Calu3 (cell line): ENCODE data around the gene CCK. TPM values are rescaled to one million over a fixed set of nuclear protein-coding genes. Genes with fewer than 3 reads are reported as not detected.

Source experiments
- BruUV-seq: library from RNA; stranded (reverse); fragments of 400-500 nt; replicated peaks from 2 replicates; lab custom pipeline; 2021; lab: Mats Ljungman, UMichigan
- CTCF ChIA-PET: fragments of 300-600 bp; sonication (Branson Sonifier 250); formaldehyde crosslinking; loops from one replicate; lab custom pipeline; 2022; ENCODE audit warnings: antibody characterized with exemption; lab: Charles Lee
- DNase-seq: peaks from one replicate; pipeline ENCODE4 v3.0.0; 2022
- H3K27ac Mint-ChIP-seq: one replicate; pipeline ENCODE4 v1.8.0; 2022; ENCODE audit warnings: mixed read lengths; ENCODE audit not compliant: unreplicated experiment
- H3K27me3 Mint-ChIP-seq: one replicate; pipeline ENCODE4 v1.8.0; 2022; ENCODE audit warnings: mixed read lengths; ENCODE audit not compliant: unreplicated experiment
- H3K36me3 Mint-ChIP-seq: one replicate; pipeline ENCODE4 v1.8.0; 2022; ENCODE audit warnings: mild to moderate bottlenecking, moderate library complexity, mixed read lengths; ENCODE audit not compliant: insufficient read depth, unreplicated experiment
- H3K4me1 Mint-ChIP-seq: one replicate; pipeline ENCODE4 v1.8.0; 2022; ENCODE audit warnings: mild to moderate bottlenecking, low read depth, mixed read lengths; ENCODE audit not compliant: unreplicated experiment
- H3K4me3 Mint-ChIP-seq: one replicate; pipeline ENCODE4 v1.8.0; 2022; ENCODE audit warnings: mild to moderate bottlenecking, low read depth, moderate library complexity, mixed read lengths; ENCODE audit not compliant: unreplicated experiment
- H3K9me3 Mint-ChIP-seq: one replicate; pipeline ENCODE4 v1.8.0; 2022; ENCODE audit warnings: low read depth, mixed read lengths; ENCODE audit not compliant: unreplicated experiment
- intact Hi-C: fragments of 100-400 bp; cut with micrococcal nuclease; formaldehyde crosslinking; loops from one replicate; pipeline ENCODE4 v1.10.0; 2022; ENCODE audit not compliant: unreplicated experiment
- total RNA-seq: library from RNA; stranded (reverse); gene quantifications from 2 replicates; pipeline ENCODE4 v1.2.3, GENCODE V29; 2022
- TF ChIP-seq, protein P1 (sequence below): fragments of 200-600 bp; IDR thresholded peaks from one replicate; pipeline ENCODE4 v1.8.0; 2022; ENCODE audit warnings: antibody characterized with exemption; ENCODE audit not compliant: unreplicated experiment

Gene CCK
- total RNA-seq, 1 experiment from 2014 or later: not detected

- Mint-ChIP-seq H3K27ac (peak overlapping the region; percentile 53), H3K27me3 (peaks cover 15% of the 10 kb centered on the region), H3K9me3 (no peaks in the 10 kb centered on the region), H3K4me3 (no peak overlapping the region), H3K4me1 (peaks cover 30% of the 10 kb centered on the region), H3K36me3 (peaks cover 5% of the 10 kb centered on the region)
- TF ChIP-seq, protein P1, sequence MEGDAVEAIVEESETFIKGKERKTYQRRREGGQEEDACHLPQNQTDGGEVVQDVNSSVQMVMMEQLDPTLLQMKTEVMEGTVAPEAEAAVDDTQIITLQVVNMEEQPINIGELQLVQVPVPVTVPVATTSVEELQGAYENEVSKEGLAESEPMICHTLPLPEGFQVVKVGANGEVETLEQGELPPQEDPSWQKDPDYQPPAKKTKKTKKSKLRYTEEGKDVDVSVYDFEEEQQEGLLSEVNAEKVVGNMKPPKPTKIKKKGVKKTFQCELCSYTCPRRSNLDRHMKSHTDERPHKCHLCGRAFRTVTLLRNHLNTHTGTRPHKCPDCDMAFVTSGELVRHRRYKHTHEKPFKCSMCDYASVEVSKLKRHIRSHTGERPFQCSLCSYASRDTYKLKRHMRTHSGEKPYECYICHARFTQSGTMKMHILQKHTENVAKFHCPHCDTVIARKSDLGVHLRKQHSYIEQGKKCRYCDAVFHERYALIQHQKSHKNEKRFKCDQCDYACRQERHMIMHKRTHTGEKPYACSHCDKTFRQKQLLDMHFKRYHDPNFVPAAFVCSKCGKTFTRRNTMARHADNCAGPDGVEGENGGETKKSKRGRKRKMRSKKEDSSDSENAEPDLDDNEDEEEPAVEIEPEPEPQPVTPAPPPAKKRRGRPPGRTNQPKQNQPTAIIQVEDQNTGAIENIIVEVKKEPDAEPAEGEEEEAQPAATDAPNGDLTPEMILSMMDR: no peak
- DNase-seq: peak; percentile 34
- CTCF ChIA-PET: no interaction called here
- intact Hi-C loops: no loop called here
- BruUV-seq: no TSS peak
These were observed 9.7 kb downstream of the CCK start for GRCh38 chr3:42256135-42256819.

- no TSS peak for BruUV-seq
- Mint-ChIP-seq H3K9me3 (no peaks in the 10 kb centered on the region), H3K4me1 (peaks cover 30% of the 10 kb centered on the region), H3K4me3 (no peak overlapping the region), H3K36me3 (peaks cover 5% of the 10 kb centered on the region), H3K27me3 (peaks cover 15% of the 10 kb centered on the region), H3K27ac (peak overlapping the region; percentile 44)
- intact Hi-C loops: no loop called here
- CTCF ChIA-PET: interaction anchor here (1.3 kb wide), 1 partner anchor 25 kb away, joined by 5 read pairs; no protein-coding TSS in a partner anchor
- no peak for DNase-seq
- TF ChIP-seq, protein P1: no peak
These were observed 11.4 kb downstream of the CCK start for GRCh38 chr3:42254566-42254965.

- CTCF ChIA-PET: no interaction called here
- Mint-ChIP-seq H3K36me3 (no peaks in the 10 kb centered on the region), H3K9me3 (no peaks in the 10 kb centered on the region), H3K27ac (no peak overlapping the region), H3K27me3 (peaks cover 46% of the 10 kb centered on the region), H3K4me1 (peaks cover 20% of the 10 kb centered on the region), H3K4me3 (no peak overlapping the region)
- BruUV-seq: no TSS peak
- no peak for DNase-seq
- intact Hi-C loops: no loop called here
- TF ChIP-seq, protein P1: no peak
These were observed 15.2 kb downstream of the CCK start for GRCh38 chr3:42250761-42251160.

DNA sequence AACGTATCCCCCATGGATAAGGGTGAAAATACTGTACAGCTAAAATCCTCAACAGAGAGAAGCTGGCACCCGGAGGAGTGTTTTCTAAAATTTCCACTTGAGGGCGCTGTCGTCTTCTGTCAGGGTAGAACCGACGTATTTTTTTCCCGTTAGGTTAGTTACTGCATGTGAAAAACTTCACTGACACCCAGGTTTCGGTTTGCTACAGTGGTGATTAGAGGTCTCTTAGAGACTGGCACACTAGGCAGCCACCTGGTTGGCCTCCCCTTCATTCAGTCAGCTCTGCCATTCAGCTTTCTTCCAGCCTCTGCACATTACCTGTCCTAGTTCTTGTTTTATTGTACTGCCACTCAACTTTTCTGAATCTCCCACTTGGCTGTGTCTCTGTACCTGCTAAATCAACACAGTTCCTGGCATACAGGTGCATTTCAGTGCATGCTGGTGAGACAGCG lies 18.4 kb downstream of the CCK start:
- H3K9me3 Mint-ChIP-seq: no peaks in the 10 kb centered on the region
- TF ChIP-seq, protein P1: peak; percentile 75
- H3K4me3 Mint-ChIP-seq: no peak overlapping the region
- CTCF ChIA-PET: interaction anchor here (0.7 to 3.7 kb wide), 7 partner anchors 18 to 297 kb away, joined by 3 to 30 read pairs (median 5); partner anchors contain the start of gene VIPR1
- intact Hi-C loops: loop anchor here (1.0 to 5.0 kb wide), 2 partner anchors 196 to 295 kb away; no protein-coding TSS in a partner anchor
- peak; percentile 73 for DNase-seq
- BruUV-seq: no TSS peak
- no peaks in the 10 kb centered on the region for H3K4me1 Mint-ChIP-seq
- no peak overlapping the region for H3K27ac Mint-ChIP-seq
- H3K27me3 Mint-ChIP-seq: peaks cover 46% of the 10 kb centered on the region
- no peaks in the 10 kb centered on the region for H3K36me3 Mint-ChIP-seq
